GM19099 (cell line): ENCODE data around the gene TTC6.

Experiments
- POLR2A ChIP-seq: IDR thresholded peaks from 3 replicates; pipeline ENCODE4 v1.6.1; 2011; ENCODE audit warnings: low read depth; ENCODE audit not compliant: insufficient read length; ENCODE audit errors: extremely low read depth

TTC6 gene

GRCh38 chr14:37592482-37593408 is 2.7 kb upstream of the TTC6 start:
- TF ChIP-seq POLR2A: no peak

GRCh38 chr14:37593511-37594237 is 1.8 kb upstream of the TTC6 start:
- no peak for TF ChIP-seq POLR2A

- TF ChIP-seq POLR2A: no peak
Measured at GRCh38 chr14:37594238-37594970, 1.0 kb upstream of the TTC6 start.

- TF ChIP-seq POLR2A: no peak
Measured at GRCh38 chr14:37595809-37596621, 586 bp downstream of the TTC6 start.

- no peak for TF ChIP-seq POLR2A
Measured at GRCh38 chr14:37596790-37597472, 1.5 kb downstream of the TTC6 start.

- TF ChIP-seq POLR2A: no peak
Measured at GRCh38 chr14:37597538-37597913, 2.1 kb downstream of the TTC6 start.

- TF ChIP-seq POLR2A: no peak
Measured at GRCh38 chr14:37597914-37598746, 2.7 kb downstream of the TTC6 start.

GRCh38 chr14:37598747-37599506 is 3.5 kb downstream of the TTC6 start:
- TF ChIP-seq POLR2A: no peak

GRCh38 chr14:37599507-37600368 is 4.3 kb downstream of the TTC6 start:
- TF ChIP-seq POLR2A: no peak

GRCh38 chr14:37600880-37601741 is 5.7 kb downstream of the TTC6 start:
- no peak for TF ChIP-seq POLR2A

GRCh38 chr14:37601865-37602264 is 6.4 kb downstream of the TTC6 start:
- TF ChIP-seq POLR2A: no peak
